Stimulated activated CD4-positive, alpha-beta T cell treated with anti-CD3 and anti-CD28 coated beads, Interleukin-1b, Interleukin-23, amount 100 ng/mL, for 4 hours (primary cell): Measurements from ENCODE around the gene ADARB2.
"Not testable (repeated sequence)": the region's sequence is repeated elsewhere in the genome, so short reads cannot be mapped to it uniquely, and the experiment has no call there.

Source experiments
- DNase-seq, 2 donors: peaks; one replicate each; pipeline ENCODE4 v3.0.0-alpha.2; 2020; ENCODE audit warnings: low read depth in 2 of 2

Gene ADARB2

GRCh38 chr10:1465993-1466764 is 271.1 kb downstream of the ADARB2 start:
- no peak for DNase-seq

- no peak for DNase-seq
Observed at GRCh38 chr10:1465418-1465911, 271.9 kb downstream of the ADARB2 start.

GRCh38 chr10:1464881-1465417 is 272.4 kb downstream of the ADARB2 start:
- DNase-seq: no peak

GRCh38 chr10:1463971-1464370 is 273.4 kb downstream of the ADARB2 start:
- DNase-seq: not testable (repeated sequence)

- no peak for DNase-seq
Observed at GRCh38 chr10:1462994-1463633, 274.2 kb downstream of the ADARB2 start.

- no peak for DNase-seq
Observed at GRCh38 chr10:1462521-1462920, 274.8 kb downstream of the ADARB2 start.

GRCh38 chr10:1462032-1462431 is 275.3 kb downstream of the ADARB2 start:
- DNase-seq: no peak

- DNase-seq: no peak
Observed at GRCh38 chr10:1461016-1461415, 276.3 kb downstream of the ADARB2 start.

GRCh38 chr10:1459664-1460063 is 277.7 kb downstream of the ADARB2 start:
- not testable (repeated sequence) for DNase-seq

- DNase-seq: no peak
Observed at GRCh38 chr10:1454951-1455350, 282.4 kb downstream of the ADARB2 start.

GRCh38 chr10:1454428-1454827 is 282.9 kb downstream of the ADARB2 start:
- DNase-seq: no peak

GRCh38 chr10:1452777-1453176 is 284.5 kb downstream of the ADARB2 start:
- DNase-seq: no peak

GRCh38 chr10:1451941-1452340 is 285.4 kb downstream of the ADARB2 start:
- DNase-seq: no peak

GRCh38 chr10:1451362-1451888 is 285.9 kb downstream of the ADARB2 start:
- DNase-seq: no peak

- no peak for DNase-seq
Observed at GRCh38 chr10:1449572-1450205, 287.6 kb downstream of the ADARB2 start.

- no peak for DNase-seq
Observed at GRCh38 chr10:1449021-1449420, 288.3 kb downstream of the ADARB2 start.

GRCh38 chr10:1448252-1448930 is 288.9 kb downstream of the ADARB2 start:
- DNase-seq: no peak

GRCh38 chr10:1444826-1445225 is 292.5 kb downstream of the ADARB2 start:
- DNase-seq: no peak

GRCh38 chr10:1440897-1441296 is 296.4 kb downstream of the ADARB2 start:
- no peak for DNase-seq

- no peak for DNase-seq
Observed at GRCh38 chr10:1434912-1435692, 302.2 kb downstream of the ADARB2 start.

- DNase-seq: no peak
Observed at GRCh38 chr10:1434202-1434601, 303.1 kb downstream of the ADARB2 start.
